Cardiac septum (tissue), 1 donor: ENCODE results near the gene TCL1A. TPM values are rescaled to one million over a fixed set of nuclear protein-coding genes. Genes with fewer than 3 reads are reported as not detected.
"Not testable (repeated sequence)": the region's sequence is repeated elsewhere in the genome, so short reads cannot be mapped to it uniquely, and the experiment has no call there.

Source experiments
- DNase-seq: peaks from one replicate; pipeline ENCODE4 v3.0.0-alpha.2; 2020; ENCODE audit warnings: low spot score
- intact Hi-C: fragments of 100-400 bp; cut with DNase I; formaldehyde crosslinking; loops from one replicate; pipeline ENCODE4 v1.14.0; 2022
- long read RNA-seq: library from polyadenylated mRNA; unstranded; transcript quantifications from one replicate; pipeline ENCODE4 v2.0.0, GENCODE V29; 2021
- total RNA-seq: library from RNA; stranded (reverse); fragmentation: NEBNext Ultra II Directional; extraction: Animal tissue kit (Norgen Biotek cat#: 25700); gene quantifications from one replicate; pipeline ENCODE4 v1.2.1, GENCODE V29; 2021
- donor health status: DM: no; HTN: no; CAD: no.

Gene TCL1A, protein sequence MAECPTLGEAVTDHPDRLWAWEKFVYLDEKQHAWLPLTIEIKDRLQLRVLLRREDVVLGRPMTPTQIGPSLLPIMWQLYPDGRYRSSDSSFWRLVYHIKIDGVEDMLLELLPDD
- total RNA-seq, result not detected
- long read RNA-seq, result 0 reads

DNA sequence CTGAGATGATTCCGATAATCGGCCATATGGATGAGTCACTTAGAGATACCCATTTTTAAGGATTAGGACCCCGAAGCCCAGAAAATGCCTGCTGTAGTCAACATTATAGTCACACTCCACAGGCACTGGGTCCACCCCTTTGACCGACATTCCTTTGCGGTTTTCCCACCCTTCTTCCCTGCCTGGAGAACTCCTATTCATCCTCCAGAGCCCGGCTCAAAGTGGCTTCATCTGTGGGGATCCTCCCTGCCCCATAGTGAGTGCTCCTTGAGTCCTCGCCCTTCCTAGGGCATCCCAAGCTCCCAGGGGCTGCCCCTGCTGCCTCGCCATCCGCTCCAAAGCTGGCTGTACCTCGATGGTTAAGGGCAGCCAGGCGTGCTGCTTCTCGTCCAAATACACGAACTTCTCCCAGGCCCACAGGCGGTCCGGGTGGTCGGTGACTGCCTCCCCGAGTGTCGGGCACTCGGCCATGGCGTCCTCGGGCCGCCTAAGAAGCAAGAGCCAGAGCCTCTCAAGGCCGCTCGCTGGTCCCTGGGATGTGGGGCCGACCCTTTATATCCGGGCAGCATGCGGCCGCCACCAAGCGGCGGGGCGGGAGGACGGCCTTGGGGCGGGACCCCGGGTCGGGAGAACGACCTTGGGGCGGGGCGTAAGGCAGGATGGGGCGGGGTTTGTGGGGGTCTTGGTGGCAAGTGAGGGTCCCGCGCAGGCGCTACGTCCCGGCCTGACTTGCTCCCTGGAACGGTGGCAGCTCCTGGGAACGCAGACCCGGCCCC is at the start of gene TCL1A:
TCL1A (minus strand) TSS at position 530 of the 776 bp plus-strand sequence; CDS start at position 471, 59 bp downstream.
- intact Hi-C loops, result no loop called here
- DNase-seq, result no peak

DNA sequence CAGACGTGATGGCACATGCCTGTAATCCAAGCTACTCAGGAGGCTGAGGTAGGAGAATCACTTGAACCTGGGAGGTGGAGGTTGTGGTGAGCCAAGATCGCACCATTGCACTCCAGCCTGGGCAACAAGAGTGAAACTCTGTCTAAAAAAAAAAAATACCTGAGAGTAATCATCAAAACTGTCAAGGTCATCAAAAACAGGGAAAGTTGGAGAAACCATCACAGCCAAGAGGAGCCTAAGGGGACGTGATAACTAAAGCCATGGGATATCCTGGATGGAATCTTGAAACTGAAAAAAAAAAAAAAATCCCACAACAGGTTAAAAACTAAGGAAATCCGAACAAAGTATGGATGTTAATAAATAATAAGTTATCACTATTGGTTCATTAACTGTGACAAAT is 49.1 kb upstream of the TCL1A start:
- intact Hi-C loops, result loop anchor here (10.0 kb wide), 1 partner anchor 318 kb away; no protein-coding TSS in a partner anchor
- not testable (repeated sequence) for DNase-seq

DNA sequence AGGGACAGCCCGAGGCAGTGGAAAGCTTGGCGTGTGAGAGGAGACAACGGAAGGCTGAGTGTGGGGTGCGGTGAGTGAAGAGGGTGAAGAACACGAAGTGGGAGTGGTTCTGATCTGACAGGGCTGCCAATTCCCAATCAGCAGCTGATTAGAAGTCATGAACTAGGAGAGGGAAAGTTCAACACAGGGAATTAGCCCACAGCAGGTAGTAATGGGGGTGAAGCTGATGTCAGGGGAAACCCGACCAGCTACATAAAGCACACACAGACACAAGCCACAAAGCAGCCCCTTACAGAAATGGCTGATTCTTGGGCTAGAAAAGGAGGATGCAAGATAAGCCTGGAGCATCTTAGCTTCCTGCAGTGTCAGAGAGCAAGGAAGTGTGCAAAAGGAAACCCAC is 47.5 kb upstream of the TCL1A start:
- no peak for DNase-seq
- intact Hi-C loops, result loop anchor here (10.0 kb wide), 1 partner anchor 317 kb away; no protein-coding TSS in a partner anchor

DNA sequence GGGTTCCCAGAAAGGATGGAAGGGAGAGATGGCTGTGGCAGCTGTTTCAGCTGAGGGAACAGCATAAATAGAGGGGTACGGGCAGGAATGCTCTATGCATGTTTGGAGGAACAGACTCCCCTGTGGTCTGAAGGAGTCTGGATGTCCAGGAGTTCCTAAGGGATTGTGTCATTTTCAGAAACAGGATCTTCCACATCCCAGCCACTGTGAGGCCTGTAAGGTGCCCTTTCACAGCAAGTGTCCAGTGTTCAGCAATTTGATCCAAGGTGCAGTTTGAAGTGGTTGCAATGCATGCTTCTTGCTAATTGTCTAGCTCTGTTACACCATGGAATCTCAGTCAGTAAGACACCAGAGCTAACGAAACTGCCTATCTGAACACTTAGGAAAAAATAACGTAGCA is 46.7 kb upstream of the TCL1A start:
- intact Hi-C loops, result loop anchor here (10.0 kb wide), 1 partner anchor 316 kb away; no protein-coding TSS in a partner anchor
- DNase-seq, result no peak

DNA sequence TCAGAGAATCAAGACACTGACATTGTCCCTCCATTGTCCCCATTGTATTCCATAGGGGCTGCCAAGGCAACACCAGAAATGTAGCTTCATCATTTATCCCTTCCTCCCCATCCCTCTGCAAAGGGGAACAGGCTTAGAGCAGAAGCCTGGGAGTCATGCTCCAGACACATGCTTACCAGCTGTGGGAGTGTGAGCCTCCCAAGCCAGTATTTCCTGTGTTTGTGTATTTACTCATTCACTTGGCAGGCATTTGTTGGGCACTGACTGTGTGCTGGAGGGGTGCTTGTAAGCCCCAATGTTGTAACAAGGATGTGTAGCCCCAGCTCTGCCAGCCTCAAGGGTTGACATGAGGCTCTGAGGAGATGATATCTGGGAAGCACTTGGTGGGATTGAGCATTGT is 46.0 kb upstream of the TCL1A start:
- intact Hi-C loops, result loop anchor here (10.0 kb wide), 1 partner anchor 315 kb away; no protein-coding TSS in a partner anchor
- DNase-seq, result no peak

DNA sequence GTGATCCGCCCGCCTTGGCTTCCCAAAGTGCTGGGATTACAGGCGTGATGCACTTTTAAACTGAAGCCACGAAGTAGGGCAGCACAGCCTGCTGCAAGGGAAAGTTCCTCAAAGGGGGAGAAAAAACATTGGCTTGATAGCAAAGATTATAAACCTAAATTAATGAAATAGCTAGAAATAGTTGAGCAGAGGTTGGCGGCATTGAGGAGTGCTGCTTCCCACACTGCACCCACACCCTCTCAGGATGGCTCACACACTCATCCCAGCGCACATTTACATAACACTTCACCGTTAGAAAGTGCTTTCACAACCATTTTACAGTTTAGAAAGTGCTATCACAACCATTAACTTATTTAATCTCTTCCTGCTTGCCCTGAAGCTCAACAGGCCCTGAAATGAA is 44.4 kb upstream of the TCL1A start:
- DNase-seq, result no peak
- intact Hi-C loops, result no loop called here

DNA sequence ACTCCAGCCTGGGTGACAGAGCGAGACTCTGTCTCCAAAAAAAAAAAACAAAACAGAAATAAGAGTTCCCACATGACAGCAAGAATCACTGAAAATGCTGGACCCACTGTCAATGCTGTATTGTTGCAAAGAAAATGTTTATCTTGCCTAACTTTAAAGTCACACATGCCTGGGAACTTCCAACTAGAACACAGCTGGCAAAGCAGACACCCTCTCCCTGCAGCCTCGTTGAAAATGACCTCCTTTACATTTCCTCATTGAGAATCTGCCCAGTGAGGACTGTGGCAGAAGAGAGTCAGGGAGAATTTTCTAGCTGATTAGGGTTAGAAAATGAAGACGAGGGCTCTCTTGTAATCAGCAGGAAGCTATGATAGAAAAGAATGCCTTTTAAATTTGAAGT is 42.8 kb upstream of the TCL1A start:
- intact Hi-C loops, result no loop called here

DNA sequence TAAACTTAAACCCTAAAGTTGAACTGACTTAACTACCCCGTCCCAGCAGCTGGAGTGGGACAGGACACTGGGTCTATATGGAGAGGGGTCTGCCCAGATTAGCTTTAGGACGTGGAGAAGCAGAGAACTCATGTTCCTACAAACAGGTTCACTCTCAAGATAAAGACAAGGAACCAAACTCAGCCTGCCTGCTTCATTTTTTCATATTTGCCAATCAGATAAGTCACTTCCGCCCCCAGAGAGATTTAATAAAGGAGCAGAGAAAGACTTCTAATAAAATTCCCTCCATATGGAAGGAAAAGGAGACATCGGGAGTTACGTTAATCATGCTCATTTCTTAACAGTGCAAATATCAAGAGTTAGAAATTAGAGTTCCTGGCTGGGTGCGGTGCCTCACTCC is 42.2 kb upstream of the TCL1A start:
- no peak for DNase-seq
- intact Hi-C loops, result no loop called here

More for the DNA sequence above, 42.8 kb upstream of the TCL1A start:
- no peak for DNase-seq

DNA sequence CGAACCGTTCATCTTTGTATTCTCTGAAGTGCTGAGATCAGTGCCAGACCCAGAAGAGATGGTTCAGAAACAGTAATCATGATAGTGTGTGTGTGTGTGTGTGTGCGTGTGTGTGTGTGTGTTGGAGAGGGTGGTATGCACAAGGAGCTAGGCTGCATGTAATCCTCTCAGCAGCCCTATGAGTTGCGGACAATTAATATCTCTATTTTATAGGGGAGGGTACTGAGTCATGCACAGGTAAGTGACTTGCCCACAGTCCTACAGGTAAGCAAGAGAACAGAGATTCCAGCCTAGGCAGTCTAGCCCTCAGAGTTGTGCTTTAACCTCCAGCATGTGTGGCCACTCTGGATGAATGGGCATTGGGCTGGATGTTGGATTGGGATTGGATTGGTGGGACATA is 27.9 kb upstream of the TCL1A start:
- intact Hi-C loops, result no loop called here
- no peak for DNase-seq

DNA sequence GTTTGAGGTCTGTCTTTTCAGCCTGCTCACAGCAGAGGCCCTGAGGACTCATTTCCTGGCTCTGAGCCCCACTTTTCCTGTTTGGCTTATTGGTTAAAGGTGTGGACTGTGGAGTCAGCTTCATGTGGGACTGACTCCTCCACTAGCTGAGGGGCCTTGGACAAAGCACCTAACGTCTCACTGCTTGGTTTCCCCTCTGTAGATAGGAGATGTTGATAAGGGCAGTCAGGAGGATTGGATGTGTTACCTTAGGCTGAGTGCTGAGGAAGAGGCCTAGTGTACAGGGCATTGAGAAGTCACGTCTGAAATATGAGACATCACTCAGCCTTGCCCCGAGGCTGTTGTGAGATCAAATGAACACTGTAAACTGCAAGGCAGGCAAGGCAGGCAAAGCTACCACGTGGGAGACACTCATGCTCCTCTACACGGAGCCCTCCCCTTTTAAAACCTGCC is 27.1 kb upstream of the TCL1A start:
- no peak for DNase-seq

DNA sequence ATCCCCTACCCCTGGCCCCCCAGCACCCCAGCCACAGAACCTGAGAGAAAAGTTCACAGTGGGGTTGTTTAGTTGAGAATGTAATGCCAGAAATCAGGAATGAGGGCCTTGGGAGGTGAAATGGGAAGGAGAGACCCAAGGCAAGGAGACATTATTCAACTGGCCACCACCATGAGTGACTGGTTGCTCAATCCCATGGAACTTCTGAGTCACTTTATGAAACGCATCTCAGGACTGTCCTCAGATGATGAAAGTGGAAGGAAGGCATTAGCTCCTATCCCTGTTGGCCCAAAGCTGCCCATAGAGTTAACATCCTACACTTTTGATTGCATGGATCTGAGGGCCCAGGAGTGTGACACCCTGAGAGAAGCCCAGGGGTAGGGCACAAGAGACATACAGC is 25.4 kb upstream of the TCL1A start:
- intact Hi-C loops, result no loop called here
- DNase-seq, result no peak

More for the DNA sequence above, 27.1 kb upstream of the TCL1A start:
- intact Hi-C loops, result no loop called here

DNA sequence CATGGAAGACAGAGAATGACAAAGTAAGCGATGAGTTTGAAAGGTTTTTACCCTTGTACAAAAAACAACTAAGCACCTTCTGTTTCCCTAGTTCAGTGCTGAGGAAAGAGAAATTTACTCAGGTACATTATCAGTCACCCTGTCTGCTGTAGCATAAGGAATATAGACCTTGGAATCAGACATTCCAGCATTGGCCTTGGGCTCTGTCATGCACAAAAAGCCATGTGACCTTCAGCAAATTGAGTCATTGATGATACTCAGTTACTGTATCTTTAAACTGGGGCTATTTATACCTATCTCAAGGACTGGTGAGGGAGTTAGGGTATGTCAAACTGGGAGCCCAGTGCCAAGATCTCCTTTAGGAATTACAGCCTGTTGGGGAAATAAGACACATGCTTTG is 19.3 kb upstream of the TCL1A start:
- DNase-seq, result no peak
- intact Hi-C loops, result no loop called here

DNA sequence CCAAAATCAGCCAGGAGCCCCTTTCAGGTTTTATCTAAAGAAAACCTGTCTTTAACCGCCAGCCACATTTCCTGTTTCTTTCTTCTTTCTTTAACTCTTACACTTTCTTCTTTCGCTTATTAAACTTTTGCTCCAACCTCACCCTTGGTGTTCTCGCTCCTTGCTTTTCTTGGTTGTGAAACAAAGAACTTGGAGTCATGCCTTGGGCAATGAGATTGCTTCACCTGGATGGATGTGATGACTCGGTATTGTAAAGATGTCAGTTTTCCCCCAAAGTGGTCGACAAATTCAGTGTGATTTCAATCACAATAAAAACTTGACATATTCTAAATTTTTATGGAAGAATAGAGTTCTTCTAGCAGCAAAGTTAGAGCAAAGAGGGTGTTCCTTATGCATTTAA is 16.2 kb upstream of the TCL1A start:
- DNase-seq, result no peak
- intact Hi-C loops, result no loop called here

DNA sequence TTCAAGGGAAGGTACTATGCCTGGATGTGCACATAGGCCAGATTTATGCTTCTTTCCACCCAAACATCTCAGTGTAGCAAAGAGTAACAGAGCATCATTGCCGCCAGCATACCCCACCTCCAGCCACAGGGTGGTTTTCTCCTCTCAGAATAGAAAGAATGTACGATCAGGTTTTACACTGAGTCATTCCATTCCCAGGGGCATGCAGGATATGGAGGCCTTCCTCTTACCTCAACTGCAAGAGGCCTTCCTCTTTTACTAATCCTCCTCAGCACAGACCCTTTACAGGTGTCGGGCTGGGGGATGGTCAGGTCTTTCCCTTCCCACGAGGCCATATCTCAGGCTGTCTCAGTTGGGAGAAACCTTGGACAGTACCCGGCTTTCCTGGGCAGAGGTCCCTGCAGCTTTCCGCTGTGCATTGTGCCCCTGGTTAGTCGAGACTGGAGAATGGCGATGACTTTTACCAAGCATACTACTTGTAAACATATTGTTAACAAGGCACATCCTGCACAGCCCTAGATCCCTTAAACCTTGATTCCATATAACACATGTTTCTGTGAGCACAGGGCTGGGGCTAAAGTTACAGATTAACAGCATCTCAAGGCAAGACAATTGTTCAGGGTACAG is 15.6 kb upstream of the TCL1A start:
- DNase-seq, intact Hi-C loops: not testable (repeated sequence)

DNA sequence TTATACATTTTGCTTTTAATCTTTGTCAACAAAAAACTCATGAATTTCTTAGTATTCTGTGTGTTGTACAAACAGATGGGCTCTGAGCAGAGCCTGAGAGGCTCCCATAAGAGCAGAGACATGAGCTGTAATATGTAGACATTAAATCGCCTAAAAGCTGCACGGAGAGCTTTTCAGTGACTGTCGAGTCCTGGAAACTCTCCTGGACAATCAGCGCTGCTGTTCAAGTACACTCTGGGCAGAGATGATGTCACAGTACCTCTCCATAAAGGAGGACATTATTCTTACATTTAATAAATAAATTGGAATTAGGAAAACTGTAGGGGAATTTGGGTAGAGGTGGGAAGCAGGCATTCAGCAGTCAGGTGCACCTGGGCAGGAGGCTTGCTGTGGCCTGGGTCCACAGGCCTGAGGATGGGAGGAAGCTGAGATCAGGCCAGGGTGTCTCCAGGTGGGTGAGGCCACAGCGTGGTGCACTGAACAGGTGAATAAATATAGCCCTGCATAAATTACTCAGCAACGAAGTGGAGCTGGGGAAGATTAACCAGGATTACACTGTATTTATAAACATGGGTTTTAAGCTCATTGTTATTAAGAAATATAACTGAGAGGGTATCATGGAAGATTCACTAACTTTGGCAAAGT is 13.3 kb upstream of the TCL1A start:
- intact Hi-C loops, result no loop called here
- no peak for DNase-seq

DNA sequence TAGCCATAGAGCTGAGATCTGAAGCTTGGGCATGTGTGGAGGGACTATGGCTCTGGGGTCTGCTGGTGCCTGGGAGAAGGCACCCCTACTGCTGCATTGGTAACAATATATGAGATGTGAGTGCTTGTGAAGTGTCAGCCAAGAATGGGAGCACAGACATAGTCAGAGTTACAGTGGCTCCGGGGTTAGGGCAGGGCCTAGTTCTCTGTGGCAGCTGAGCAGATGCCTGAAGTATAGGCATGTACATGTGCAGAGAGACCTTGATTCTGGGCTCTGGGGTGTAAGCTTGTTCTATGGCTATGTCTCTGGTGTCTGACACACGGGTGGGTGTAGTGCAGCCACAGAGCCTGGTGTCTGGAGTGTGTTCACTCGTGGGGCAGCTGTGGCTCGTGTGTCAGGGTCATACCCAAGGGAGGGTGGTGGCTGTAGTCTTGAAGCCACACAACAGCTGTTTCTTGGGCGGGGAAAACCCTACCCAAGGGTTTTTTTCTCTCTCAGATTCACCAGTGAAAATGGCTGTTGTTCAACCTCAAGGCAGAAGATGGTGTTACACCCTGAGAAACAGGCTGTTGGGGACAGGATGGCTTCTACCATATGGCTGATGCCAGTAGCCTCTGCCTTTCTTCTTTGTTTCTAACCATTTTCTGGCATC is 11.9 kb upstream of the TCL1A start:
- DNase-seq, result no peak
- intact Hi-C loops, result no loop called here

DNA sequence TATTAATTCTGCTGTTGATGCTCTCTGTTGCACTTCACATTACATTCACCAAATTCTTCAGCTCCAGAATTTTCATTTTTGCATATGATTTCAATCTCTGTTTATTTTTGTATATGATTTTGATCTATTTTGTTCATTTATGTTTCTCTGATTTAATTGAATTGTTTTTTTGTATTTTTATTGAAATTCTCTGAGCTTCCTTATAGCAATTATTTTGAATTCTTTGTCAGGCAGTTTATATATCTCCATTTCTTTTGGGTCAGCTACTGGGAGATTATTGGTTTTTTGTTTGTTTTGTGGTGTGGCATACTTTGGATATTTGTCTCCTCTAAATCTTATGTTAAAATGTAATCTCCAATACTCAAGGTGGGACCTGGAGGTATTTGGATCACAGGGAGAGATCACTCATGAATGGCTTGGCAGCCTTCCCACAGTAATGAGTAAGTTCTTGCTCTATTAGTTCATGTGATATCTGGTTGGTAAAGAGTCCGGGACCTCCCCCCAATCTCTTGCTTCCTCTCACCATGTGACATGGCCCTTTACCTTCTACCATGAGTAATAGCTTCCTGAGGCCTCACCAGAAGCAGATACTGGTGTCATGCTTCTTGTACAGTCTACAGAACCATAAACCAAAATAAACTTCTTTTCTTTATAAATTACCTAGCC is 8.7 kb upstream of the TCL1A start:
- DNase-seq, result no peak
- intact Hi-C loops, result no loop called here

DNA sequence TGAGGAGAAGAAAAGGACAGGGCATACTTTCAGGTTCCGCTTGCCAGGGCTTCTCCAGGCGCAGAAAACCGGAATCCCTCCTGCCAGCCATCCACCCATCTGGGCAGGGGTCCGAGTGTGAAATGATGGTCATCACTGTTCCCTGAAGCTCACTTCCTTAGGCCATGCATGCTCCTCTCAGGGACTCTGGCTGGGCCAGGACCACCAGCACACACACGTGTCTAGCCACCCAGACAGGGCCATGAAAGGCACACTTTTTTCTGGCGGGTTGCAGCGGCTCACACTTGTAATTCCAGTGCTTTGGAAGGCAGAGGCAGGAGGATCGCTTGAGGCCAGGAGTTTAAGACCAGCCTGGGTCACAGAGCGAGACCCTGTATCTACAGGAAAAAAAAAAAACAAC is 1.5 kb downstream of the TCL1A start:
- DNase-seq, result no peak
- intact Hi-C loops, result no loop called here

DNA sequence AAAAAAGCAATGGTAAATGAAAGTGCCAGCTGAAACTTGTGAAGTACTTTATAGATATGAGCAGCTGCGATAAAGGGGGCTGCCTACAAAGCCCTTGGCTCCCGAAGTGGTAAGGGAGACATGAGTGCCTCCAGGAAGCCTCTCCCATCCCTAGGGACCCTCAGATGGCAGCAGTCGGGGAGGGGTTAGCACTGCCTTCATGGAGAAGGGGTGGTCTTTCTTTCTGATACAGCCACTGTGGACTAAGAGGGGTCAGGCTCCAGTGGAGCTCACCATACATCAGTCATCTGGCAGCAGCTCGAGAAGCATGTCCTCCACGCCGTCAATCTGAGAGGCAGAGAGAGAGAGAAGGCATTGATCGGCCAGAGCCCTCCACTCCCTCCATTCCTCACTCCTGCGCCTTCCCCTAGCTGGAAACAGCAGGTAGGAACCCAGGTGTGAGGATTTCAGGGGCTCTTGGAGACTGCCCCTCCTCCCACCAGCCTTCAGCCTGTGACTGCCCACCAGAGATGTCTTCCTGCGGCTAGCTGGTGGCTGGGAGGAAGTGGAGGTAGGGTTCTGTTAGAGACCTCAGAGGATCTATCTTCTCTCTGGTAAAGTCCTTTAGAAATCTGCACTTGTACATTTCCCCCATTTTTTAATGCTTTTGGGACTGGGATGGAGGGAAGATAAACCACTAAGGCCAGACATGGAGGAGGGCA is 2.3 kb downstream of the TCL1A start:
- no peak for DNase-seq
- intact Hi-C loops, result no loop called here
